HG03354 (cell line): ENCODE results near the gene CETP.

Experiments
- ATAC-seq: cut with Tn5 transposase; IDR thresholded peaks from one replicate; pipeline ENCODE4 v1.9.1; 2021; ENCODE audit warnings: mild to moderate bottlenecking; ENCODE audit not compliant: unreplicated experiment, poor library complexity, severe bottlenecking

CETP gene

GRCh38 chr16:57030346-57030902 lies 68.7 kb downstream of the CETP start:
- no peak for ATAC-seq

- no peak for ATAC-seq
Measured at GRCh38 chr16:57031156-57031555, 69.4 kb downstream of the CETP start.

- no peak for ATAC-seq
Measured at GRCh38 chr16:57032346-57032745, 70.6 kb downstream of the CETP start.

- no peak for ATAC-seq
Measured at GRCh38 chr16:57032931-57033330, 71.2 kb downstream of the CETP start.
